WTC11 (cell line): ENCODE measurements around the gene MYH9. TPM values are rescaled to one million over a fixed set of nuclear protein-coding genes. Genes with fewer than 3 reads are reported as not detected.

Source experiments
- ATAC-seq: fragments of 200-7000 bp; cut with Tn5 transposase; 2 replicates; pipeline ENCODE4 v1.10.0; 2021; ENCODE audit warnings: mild to moderate bottlenecking, moderate library complexity
- CTCF ChIA-PET: fragments of 300-600 bp; sonication (Branson Sonifier 250); formaldehyde crosslinking; loops from one replicate; lab custom pipeline; 2021; ENCODE audit warnings: antibody characterized with exemption; lab: Charles Lee
- POLR2A ChIA-PET: fragments of 350-600 bp; sonication (Branson Sonifier 250); formaldehyde crosslinking; loops from one replicate; lab custom pipeline; 2021; ENCODE audit warnings: antibody characterized with exemption; lab: Charles Lee
- DNase-seq: peaks from one replicate; pipeline ENCODE4 v3.0.0; 2021; ENCODE audit warnings: low spot score
- H3K27ac Mint-ChIP-seq: 2 replicates; pipeline ENCODE4 v1.8.0; 2021; ENCODE audit warnings: mixed read lengths
- H3K27me3 Mint-ChIP-seq: 2 replicates; pipeline ENCODE4 v1.8.0; 2021; ENCODE audit warnings: low read depth, mild to moderate bottlenecking, moderate library complexity, mixed read lengths
- H3K36me3 Mint-ChIP-seq: 2 replicates; pipeline ENCODE4 v1.8.0; 2021; ENCODE audit warnings: mixed read lengths
- H3K4me1 Mint-ChIP-seq: 2 replicates; pipeline ENCODE4 v1.8.0; 2022; ENCODE audit warnings: mixed read lengths
- H3K4me3 Mint-ChIP-seq: 2 replicates; pipeline ENCODE4 v1.8.0; 2021; ENCODE audit warnings: mild to moderate bottlenecking, moderate library complexity, mixed read lengths
- H3K9me3 Mint-ChIP-seq: 2 replicates; pipeline ENCODE4 v1.8.0; 2021; ENCODE audit warnings: mixed read lengths
- CDX4 ChIP-seq: fragments of 250-450 bp; sonication (Bioruptor Pico); IDR thresholded peaks from 2 replicates; pipeline ENCODE4 v1.9.0; 2021; ENCODE audit warnings: moderate library complexity, mild to moderate bottlenecking, inconsistent platforms, borderline replicate concordance
- EMX1 ChIP-seq: fragments of 250-450 bp; sonication (Bioruptor Pico); IDR thresholded peaks from 2 replicates; pipeline ENCODE4 v1.8.0; 2021; ENCODE audit warnings: mild to moderate bottlenecking
- IRF2 ChIP-seq: sonication (generic); formaldehyde crosslinking; IDR thresholded peaks from 2 replicates; pipeline ENCODE4 v1.8.0; 2022; ENCODE audit warnings: low read depth, missing genetic modification reagents, borderline replicate concordance
- JAZF1 ChIP-seq: fragments of 250-450 bp; sonication (Bioruptor Pico); IDR thresholded peaks from 2 replicates; pipeline ENCODE4 v1.9.0; 2021; ENCODE audit warnings: moderate library complexity, mild to moderate bottlenecking, inconsistent platforms
- KAT7 ChIP-seq: sonication (generic); formaldehyde crosslinking; IDR thresholded peaks from 2 replicates; pipeline ENCODE4 v1.8.1; 2023; ENCODE audit warnings: missing genetic modification reagents, mild to moderate bottlenecking, borderline replicate concordance
- RORB ChIP-seq: fragments of 250-450 bp; sonication (Bioruptor Pico); IDR thresholded peaks from 2 replicates; pipeline ENCODE4 v1.9.0; 2021; ENCODE audit warnings: mild to moderate bottlenecking
- SP1 ChIP-seq: sonication (generic); formaldehyde crosslinking; conservative IDR thresholded peaks from 2 replicates; pipeline ENCODE4 v1.8.1; 2022; ENCODE audit warnings: missing genetic modification reagents
- TP53 ChIP-seq: sonication (generic); formaldehyde crosslinking; IDR thresholded peaks from 2 replicates; pipeline ENCODE4 v1.8.1; 2023; ENCODE audit warnings: mild to moderate bottlenecking, missing genetic modification reagents
- ZBTB21 ChIP-seq: sonication (generic); formaldehyde crosslinking; IDR thresholded peaks from 2 replicates; pipeline ENCODE4 v1.8.1; 2023; ENCODE audit warnings: mild to moderate bottlenecking, missing genetic modification reagents, borderline replicate concordance
- ZNF121 ChIP-seq: sonication (generic); formaldehyde crosslinking; IDR thresholded peaks from 2 replicates; pipeline ENCODE4 v1.8.0; 2023; ENCODE audit warnings: missing genetic modification reagents
- ZNF232 ChIP-seq: sonication (generic); formaldehyde crosslinking; IDR thresholded peaks from 2 replicates; pipeline ENCODE4 v1.8.0; 2022; ENCODE audit warnings: mild to moderate bottlenecking, missing genetic modification reagents
- ZNF396 ChIP-seq: fragments of 250-450 bp; sonication (Bioruptor Pico); IDR thresholded peaks from 2 replicates; pipeline ENCODE4 v1.8.0; 2021; ENCODE audit warnings: mild to moderate bottlenecking, moderate library complexity, borderline replicate concordance
- ZNF423 ChIP-seq: fragments of 250-450 bp; sonication (Bioruptor Pico); IDR thresholded peaks from 2 replicates; pipeline ENCODE4 v2.1.2; 2022; ENCODE audit warnings: mild to moderate bottlenecking, moderate library complexity
- total RNA-seq: library from RNA; stranded (reverse); gene quantifications from 3 replicates; pipeline ENCODE4 v1.2.3, GENCODE V29; 2021
- TF ChIP-seq, protein P1 (sequence below): fragments of 250-450 bp; sonication (Bioruptor Pico); IDR thresholded peaks from 2 replicates; pipeline ENCODE4 v1.9.0; 2021; ENCODE audit warnings: mild to moderate bottlenecking, borderline replicate concordance
- TF ChIP-seq, protein P2 (sequence below): sonication (generic); formaldehyde crosslinking; IDR thresholded peaks from 2 replicates; pipeline ENCODE4 v1.8.1; 2022; ENCODE audit warnings: mild to moderate bottlenecking, moderate library complexity, missing genetic modification reagents
- TF ChIP-seq, protein P3 (sequence below): sonication (generic); formaldehyde crosslinking; conservative IDR thresholded peaks from 2 replicates; pipeline ENCODE4 v1.8.1; 2022; ENCODE audit warnings: mild to moderate bottlenecking, missing genetic modification reagents
- TF ChIP-seq, protein P4 (sequence below): sonication (generic); formaldehyde crosslinking; IDR thresholded peaks from 2 replicates; pipeline ENCODE4 v1.8.0; 2022; ENCODE audit warnings: mild to moderate bottlenecking, missing genetic modification reagents
- TF ChIP-seq, protein P5 (sequence below): sonication (generic); formaldehyde crosslinking; IDR thresholded peaks from 2 replicates; pipeline ENCODE4 v1.8.0; 2023; ENCODE audit warnings: mild to moderate bottlenecking, missing genetic modification reagents
- TF ChIP-seq, protein P6 (sequence below): sonication (generic); formaldehyde crosslinking; conservative IDR thresholded peaks from 2 replicates; pipeline ENCODE4 v1.8.1; 2023; ENCODE audit warnings: mild to moderate bottlenecking, low read depth, missing genetic modification reagents, moderate library complexity

MYH9 gene
- total RNA-seq, 1 experiment from 2014 or later: 277 TPM

- DNase-seq (no peak), ATAC-seq (no peak)
- Mint-ChIP-seq H3K9me3 (no peaks in the 10 kb centered on the region), H3K4me1 (no peaks in the 10 kb centered on the region), H3K27me3 (no peaks in the 10 kb centered on the region), H3K27ac (no peak overlapping the region), H3K4me3 (no peak overlapping the region), H3K36me3 (peaks cover 85% of the 10 kb centered on the region)
- TF ChIP-seq, protein P1, sequence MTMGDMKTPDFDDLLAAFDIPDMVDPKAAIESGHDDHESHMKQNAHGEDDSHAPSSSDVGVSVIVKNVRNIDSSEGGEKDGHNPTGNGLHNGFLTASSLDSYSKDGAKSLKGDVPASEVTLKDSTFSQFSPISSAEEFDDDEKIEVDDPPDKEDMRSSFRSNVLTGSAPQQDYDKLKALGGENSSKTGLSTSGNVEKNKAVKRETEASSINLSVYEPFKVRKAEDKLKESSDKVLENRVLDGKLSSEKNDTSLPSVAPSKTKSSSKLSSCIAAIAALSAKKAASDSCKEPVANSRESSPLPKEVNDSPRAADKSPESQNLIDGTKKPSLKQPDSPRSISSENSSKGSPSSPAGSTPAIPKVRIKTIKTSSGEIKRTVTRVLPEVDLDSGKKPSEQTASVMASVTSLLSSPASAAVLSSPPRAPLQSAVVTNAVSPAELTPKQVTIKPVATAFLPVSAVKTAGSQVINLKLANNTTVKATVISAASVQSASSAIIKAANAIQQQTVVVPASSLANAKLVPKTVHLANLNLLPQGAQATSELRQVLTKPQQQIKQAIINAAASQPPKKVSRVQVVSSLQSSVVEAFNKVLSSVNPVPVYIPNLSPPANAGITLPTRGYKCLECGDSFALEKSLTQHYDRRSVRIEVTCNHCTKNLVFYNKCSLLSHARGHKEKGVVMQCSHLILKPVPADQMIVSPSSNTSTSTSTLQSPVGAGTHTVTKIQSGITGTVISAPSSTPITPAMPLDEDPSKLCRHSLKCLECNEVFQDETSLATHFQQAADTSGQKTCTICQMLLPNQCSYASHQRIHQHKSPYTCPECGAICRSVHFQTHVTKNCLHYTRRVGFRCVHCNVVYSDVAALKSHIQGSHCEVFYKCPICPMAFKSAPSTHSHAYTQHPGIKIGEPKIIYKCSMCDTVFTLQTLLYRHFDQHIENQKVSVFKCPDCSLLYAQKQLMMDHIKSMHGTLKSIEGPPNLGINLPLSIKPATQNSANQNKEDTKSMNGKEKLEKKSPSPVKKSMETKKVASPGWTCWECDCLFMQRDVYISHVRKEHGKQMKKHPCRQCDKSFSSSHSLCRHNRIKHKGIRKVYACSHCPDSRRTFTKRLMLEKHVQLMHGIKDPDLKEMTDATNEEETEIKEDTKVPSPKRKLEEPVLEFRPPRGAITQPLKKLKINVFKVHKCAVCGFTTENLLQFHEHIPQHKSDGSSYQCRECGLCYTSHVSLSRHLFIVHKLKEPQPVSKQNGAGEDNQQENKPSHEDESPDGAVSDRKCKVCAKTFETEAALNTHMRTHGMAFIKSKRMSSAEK (CRISPR knock-in tag): no peak
- TF ChIP-seq ZNF121 (CRISPR knock-in tag) (no peak), TP53 (CRISPR knock-in tag) (no peak), KAT7 (CRISPR knock-in tag) (no peak), ZNF423 (no peak), EMX1 (CRISPR knock-in tag) (no peak), ZBTB21 (CRISPR knock-in tag) (no peak), JAZF1 (CRISPR knock-in tag) (no peak)
- TF ChIP-seq, protein P2, sequence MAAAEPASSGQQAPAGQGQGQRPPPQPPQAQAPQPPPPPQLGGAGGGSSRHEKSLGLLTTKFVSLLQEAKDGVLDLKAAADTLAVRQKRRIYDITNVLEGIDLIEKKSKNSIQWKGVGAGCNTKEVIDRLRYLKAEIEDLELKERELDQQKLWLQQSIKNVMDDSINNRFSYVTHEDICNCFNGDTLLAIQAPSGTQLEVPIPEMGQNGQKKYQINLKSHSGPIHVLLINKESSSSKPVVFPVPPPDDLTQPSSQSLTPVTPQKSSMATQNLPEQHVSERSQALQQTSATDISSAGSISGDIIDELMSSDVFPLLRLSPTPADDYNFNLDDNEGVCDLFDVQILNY (CRISPR knock-in tag): no peak
- TF ChIP-seq, protein P3, sequence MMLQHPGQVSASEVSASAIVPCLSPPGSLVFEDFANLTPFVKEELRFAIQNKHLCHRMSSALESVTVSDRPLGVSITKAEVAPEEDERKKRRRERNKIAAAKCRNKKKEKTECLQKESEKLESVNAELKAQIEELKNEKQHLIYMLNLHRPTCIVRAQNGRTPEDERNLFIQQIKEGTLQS (CRISPR knock-in tag): no peak
- TF ChIP-seq, protein P4, sequence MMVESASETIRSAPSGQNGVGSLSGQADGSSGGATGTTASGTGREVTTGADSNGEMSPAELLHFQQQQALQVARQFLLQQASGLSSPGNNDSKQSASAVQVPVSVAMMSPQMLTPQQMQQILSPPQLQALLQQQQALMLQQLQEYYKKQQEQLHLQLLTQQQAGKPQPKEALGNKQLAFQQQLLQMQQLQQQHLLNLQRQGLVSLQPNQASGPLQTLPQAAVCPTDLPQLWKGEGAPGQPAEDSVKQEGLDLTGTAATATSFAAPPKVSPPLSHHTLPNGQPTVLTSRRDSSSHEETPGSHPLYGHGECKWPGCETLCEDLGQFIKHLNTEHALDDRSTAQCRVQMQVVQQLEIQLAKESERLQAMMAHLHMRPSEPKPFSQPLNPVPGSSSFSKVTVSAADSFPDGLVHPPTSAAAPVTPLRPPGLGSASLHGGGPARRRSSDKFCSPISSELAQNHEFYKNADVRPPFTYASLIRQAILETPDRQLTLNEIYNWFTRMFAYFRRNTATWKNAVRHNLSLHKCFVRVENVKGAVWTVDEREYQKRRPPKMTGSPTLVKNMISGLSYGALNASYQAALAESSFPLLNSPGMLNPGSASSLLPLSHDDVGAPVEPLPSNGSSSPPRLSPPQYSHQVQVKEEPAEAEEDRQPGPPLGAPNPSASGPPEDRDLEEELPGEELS (CRISPR knock-in tag): no peak
- ChIA-PET POLR2A (interaction anchor here (0.5 kb wide), 1 partner anchor 113 kb away, joined by 3 read pairs; no protein-coding TSS in a partner anchor), CTCF (interaction anchor here (3.4 kb wide), 1 partner anchor 11 kb away, joined by 16 read pairs; no protein-coding TSS in a partner anchor)
These were observed 90.2 kb downstream of the MYH9 start for GRCh38 chr22:36297568-36297967.

- ATAC-seq (no peak), DNase-seq (no peak)
- Mint-ChIP-seq H3K4me3 (no peak overlapping the region), H3K27ac (no peak overlapping the region), H3K27me3 (no peaks in the 10 kb centered on the region), H3K9me3 (peaks cover 5% of the 10 kb centered on the region), H3K36me3 (peaks cover 88% of the 10 kb centered on the region), H3K4me1 (no peaks in the 10 kb centered on the region)
- TF ChIP-seq ZNF232 (CRISPR knock-in tag) (no peak), ZNF396 (CRISPR knock-in tag) (no peak), CDX4 (CRISPR knock-in tag) (no peak), RORB (CRISPR knock-in tag) (no peak), SP1 (CRISPR knock-in tag) (no peak), IRF2 (no peak)
- TF ChIP-seq, protein P5, sequence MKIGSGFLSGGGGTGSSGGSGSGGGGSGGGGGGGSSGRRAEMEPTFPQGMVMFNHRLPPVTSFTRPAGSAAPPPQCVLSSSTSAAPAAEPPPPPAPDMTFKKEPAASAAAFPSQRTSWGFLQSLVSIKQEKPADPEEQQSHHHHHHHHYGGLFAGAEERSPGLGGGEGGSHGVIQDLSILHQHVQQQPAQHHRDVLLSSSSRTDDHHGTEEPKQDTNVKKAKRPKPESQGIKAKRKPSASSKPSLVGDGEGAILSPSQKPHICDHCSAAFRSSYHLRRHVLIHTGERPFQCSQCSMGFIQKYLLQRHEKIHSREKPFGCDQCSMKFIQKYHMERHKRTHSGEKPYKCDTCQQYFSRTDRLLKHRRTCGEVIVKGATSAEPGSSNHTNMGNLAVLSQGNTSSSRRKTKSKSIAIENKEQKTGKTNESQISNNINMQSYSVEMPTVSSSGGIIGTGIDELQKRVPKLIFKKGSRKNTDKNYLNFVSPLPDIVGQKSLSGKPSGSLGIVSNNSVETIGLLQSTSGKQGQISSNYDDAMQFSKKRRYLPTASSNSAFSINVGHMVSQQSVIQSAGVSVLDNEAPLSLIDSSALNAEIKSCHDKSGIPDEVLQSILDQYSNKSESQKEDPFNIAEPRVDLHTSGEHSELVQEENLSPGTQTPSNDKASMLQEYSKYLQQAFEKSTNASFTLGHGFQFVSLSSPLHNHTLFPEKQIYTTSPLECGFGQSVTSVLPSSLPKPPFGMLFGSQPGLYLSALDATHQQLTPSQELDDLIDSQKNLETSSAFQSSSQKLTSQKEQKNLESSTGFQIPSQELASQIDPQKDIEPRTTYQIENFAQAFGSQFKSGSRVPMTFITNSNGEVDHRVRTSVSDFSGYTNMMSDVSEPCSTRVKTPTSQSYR (CRISPR knock-in tag): no peak
- TF ChIP-seq, protein P6, sequence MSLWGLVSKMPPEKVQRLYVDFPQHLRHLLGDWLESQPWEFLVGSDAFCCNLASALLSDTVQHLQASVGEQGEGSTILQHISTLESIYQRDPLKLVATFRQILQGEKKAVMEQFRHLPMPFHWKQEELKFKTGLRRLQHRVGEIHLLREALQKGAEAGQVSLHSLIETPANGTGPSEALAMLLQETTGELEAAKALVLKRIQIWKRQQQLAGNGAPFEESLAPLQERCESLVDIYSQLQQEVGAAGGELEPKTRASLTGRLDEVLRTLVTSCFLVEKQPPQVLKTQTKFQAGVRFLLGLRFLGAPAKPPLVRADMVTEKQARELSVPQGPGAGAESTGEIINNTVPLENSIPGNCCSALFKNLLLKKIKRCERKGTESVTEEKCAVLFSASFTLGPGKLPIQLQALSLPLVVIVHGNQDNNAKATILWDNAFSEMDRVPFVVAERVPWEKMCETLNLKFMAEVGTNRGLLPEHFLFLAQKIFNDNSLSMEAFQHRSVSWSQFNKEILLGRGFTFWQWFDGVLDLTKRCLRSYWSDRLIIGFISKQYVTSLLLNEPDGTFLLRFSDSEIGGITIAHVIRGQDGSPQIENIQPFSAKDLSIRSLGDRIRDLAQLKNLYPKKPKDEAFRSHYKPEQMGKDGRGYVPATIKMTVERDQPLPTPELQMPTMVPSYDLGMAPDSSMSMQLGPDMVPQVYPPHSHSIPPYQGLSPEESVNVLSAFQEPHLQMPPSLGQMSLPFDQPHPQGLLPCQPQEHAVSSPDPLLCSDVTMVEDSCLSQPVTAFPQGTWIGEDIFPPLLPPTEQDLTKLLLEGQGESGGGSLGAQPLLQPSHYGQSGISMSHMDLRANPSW (CRISPR knock-in tag): no peak
- ChIA-PET CTCF (interaction anchor here (3.4 kb wide), 1 partner anchor 10 kb away, joined by 16 read pairs; no protein-coding TSS in a partner anchor), POLR2A (no interaction called here)
These were observed 91.1 kb downstream of the MYH9 start for GRCh38 chr22:36296690-36297089.
